Right lung (tissue), 5 donors: ENCODE data around the gene SLC9A8. TPM values are rescaled to one million over a fixed set of nuclear protein-coding genes. Genes with fewer than 3 reads are reported as not detected.

Experiments
- DNase-seq, 2 donors: peaks; one replicate each; pipeline ENCODE4 v3.0.0-alpha.2; 2013
- polyA plus RNA-seq, 5 donors: library from polyadenylated mRNA; unstranded; fragments of 120-200 nt; gene quantifications; one replicate each; pipeline versions ENCODE4 v1.2.1 to v1.2.3, GENCODE V29; 2013; ENCODE audit warnings: inconsistent platforms in 1 of 5, low replicate concordance in 1 of 5; ENCODE audit not compliant: insufficient read length in 5 of 5, insufficient read depth in 1 of 5

SLC9A8 gene
- polyA plus RNA-seq, 5 donors = 7.4 to 9.2 (median 8.0) TPM

GRCh38 chr20:49811825-49812506 is 662 bp upstream of the SLC9A8 start:
- no peak for DNase-seq

DNA sequence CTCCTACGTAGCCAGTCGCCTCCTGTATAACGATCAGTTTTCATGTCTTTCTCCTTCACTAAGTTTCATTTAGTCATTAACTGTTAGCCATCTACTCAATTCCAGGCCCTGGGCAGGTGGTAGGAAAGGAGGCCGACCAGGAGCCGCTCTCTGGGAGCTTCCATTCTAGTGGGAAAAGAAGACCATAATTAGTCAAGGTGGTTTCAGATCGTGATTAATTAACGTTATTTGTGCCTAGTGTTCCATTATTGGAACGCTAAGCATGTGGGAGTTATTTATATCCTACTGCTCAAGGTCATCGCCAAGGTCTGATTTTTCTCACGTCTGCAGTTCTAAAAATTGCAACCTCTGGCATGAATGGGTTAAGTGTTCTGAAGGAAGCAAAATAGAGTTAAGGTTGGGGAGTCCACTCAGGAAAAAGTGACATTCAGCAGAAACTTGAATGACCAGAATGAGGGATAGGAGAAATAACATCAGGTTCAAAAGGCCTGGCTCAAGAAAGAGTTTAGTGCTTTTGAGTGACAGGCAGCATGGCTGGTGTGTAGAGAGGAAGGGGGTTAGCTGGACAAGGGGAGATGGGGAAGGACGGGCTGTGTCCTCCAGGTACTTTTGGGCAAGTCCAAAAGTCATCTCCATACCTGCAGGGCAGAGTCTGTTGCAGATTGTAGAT is 812 bp downstream of the SLC9A8 start:
- no peak for DNase-seq

DNA sequence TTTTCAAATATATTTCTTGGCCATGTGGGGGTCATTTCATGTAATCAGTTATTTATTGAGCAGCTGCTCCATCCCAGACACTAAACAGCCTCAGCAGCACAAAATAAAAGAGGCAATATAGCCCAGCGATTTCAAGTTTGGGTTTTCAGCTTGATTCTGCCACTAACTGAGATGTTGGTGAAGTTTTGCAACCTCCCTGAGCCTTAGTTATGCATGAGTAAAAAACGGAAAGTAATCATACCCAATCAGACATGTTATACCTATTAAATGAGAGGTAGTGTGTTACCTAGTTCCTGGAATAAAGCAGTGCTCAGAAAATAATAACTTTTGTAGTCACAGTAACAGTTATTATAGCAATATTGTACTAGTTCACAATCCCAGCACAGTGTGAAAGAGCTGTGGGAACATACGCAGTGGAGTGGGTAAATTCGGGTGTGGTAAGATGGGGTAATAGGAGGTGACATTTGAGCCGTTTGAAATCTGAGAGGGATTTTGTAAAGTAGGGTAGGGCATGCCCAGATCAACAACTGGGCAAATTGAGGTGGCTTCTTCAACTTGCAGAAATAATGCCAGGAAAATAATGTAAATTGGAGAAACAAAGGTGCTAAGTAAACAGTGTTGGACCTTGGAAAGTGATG is 1.5 kb downstream of the SLC9A8 start:
- DNase-seq = no peak

GRCh38 chr20:49818816-49819215 is 6.2 kb downstream of the SLC9A8 start:
- DNase-seq = no peak

GRCh38 chr20:49819702-49820101 is 7.1 kb downstream of the SLC9A8 start:
- DNase-seq = no peak

GRCh38 chr20:49821381-49821780 is 8.8 kb downstream of the SLC9A8 start:
- DNase-seq = no peak

- DNase-seq = peak; percentile 47 to 48
Observed at GRCh38 chr20:49821870-49822331, 9.3 kb downstream of the SLC9A8 start.

DNA sequence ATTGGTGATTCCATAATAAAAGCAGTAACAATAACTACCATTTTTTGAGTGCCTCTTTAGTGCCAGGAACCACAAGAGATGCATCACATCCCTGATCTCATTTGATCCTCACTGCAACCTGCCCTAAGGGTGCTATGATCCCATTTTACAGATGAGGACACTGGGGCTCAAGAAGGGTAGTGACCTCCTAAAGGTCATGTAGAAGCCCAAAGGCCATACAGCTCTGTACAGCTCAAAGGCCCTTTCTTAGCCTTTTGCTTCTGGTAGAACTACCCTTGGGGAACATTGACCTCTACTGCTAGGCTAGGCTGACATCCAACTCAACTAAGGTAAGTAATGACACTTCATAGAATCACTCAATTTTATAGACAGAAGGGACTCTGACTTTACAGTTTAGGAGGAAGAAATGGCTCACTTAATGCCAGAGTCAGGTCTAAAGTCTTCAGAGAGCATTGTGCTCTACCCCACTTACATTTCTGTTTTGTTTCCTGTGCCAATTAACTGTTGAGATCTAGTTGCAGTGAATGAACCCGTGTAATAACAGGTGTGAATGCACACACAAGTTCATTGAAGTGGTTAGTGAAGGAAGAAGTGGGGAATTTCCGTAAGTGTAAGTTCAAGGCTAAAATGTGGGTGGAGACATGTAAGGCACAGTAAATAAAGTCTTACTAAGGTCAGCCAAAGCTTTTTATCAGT is 10.7 kb downstream of the SLC9A8 start:
- DNase-seq = no peak

DNA sequence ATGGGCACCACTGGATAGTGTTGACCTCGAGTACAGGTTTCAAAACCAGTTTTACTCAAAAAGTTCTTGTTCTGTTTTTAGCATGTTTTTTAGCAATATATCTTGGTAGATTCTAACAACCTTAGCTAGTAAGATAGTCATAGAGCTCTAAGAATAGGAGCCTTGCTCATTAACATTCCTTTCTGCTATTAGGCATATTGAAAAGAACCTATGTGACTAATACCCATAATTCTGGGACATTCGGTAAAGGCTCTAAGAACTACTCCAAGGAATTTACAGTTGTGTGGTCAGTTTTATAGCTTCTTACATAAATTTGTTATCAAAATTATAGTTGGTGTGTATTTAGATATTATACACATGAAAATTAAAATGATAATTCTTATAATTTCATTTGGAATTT is 11.6 kb downstream of the SLC9A8 start:
- no peak for DNase-seq

DNA sequence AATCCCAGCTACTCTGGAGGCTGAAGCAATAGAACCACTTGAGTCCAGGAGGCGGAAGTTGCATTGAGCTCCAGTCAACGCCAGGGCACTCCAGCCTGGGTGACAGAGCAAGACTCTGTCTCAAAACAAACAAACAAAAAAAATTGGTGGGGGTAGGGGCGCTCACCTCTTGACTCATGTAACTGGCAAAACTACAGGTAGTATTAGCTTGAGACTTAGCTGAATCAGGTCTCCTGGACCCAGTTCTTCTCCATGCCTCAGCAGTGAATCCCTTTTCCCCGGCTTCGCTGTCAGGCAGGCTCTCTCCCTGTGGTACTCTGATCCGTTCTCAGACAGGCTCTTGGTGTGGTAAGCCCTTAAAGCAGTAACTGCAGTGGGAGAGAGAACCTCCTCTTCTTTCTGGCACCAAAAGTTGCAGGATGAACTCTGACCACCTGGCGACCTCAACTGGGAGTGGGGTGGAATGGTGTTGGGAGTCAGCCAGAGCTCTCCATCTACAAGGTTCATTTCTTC is 12.9 kb downstream of the SLC9A8 start:
- no peak for DNase-seq

DNA sequence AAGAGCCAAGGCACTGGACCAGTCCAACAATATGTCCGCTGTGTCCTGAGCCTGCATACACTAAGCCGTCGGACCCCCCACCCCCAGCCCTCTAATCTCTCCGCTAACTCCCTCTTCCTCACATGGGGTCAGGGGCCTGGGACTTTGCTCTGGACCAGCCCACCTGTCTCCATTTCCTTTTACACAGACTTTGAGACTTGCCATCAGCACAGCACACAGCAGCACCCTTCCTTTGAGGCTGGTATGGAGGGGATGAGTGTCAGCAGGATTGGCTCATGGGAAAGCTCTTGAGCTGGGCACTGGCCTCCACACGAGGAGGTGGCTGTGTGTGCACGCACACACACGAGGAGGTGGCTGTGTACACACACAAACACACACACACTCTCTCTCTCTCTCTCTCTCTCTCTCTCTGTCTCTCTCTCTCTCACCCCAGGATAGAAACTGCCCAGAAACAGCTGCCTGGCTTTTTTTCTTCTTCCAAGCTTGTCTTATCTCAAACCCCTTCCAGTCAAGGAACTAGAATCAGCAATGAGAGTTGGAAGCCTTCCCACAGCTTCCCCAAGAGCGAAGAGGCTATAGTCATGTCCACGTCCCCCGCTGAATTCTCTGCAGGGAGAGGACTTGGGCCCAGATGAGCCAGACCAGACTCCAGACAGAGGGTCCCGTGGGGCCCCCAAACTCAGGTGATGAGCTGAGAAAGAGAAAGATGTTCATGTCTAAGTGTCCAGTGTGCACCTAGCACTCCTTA is 18.6 kb downstream of the SLC9A8 start:
- DNase-seq = no peak

DNA sequence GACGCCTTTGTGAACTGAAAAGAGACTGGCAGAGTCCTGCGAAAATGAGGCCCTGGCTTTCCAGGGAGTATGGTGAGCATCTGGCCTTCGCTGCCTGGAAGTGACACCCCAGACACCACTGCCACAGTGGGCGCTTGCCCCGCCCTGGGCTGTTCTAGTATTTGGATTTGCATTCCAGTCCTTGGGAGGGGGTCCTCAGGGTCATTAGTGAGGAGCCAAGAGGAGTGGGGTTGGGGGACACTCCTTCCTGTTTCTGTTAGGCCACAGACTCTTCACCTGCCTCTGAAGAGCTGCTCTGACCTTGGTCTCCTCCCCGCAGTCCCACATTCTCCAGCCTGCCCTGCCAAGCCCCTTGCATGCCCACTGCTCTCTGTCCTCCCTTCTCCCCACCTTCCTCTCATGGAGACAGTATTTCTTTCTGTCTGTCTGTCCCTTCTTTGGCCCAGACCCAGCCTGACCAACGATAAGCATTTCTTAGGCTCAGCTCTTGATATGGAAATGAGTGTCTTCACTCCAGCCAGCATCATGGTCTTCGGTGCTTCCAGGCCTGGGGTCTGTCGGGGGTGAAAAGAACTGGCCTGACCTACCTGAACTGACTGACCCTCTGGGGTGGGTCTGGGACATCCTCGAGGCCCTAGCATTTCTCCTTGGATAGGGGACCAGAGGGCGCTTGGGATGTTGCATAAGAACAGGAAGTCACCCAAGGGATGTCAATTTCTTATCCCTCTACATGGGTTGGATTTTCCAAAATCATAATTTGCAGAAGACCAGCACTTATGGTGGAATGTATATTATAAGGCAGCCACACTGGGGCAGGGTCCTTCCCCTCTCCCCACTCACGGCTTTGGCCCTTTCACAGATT is 19.4 kb downstream of the SLC9A8 start:
- DNase-seq = no peak

- DNase-seq = no peak
Observed at GRCh38 chr20:49832632-49833327, 20.2 kb downstream of the SLC9A8 start.

DNA sequence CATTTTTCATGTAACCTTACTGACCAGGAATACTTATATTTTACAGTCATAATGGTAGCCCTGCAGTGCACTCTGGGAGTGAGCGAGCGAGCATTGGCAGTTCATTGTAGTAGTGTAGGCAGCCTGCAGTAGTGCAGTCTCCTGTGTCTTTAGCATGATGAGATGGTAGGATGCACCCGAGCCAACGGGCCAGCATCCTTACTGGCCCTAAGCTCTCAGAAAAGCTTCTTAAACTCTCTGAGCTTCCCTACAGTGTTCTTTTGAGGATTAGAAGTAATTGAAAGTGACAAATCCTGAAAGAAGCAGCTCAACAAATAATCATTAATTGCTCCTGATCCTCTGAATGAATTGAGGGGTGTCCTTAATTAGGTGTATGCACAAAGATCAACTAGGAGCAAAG is 20.9 kb downstream of the SLC9A8 start:
- DNase-seq = no peak

GRCh38 chr20:49835031-49835430 is 22.4 kb downstream of the SLC9A8 start:
- no peak for DNase-seq

DNA sequence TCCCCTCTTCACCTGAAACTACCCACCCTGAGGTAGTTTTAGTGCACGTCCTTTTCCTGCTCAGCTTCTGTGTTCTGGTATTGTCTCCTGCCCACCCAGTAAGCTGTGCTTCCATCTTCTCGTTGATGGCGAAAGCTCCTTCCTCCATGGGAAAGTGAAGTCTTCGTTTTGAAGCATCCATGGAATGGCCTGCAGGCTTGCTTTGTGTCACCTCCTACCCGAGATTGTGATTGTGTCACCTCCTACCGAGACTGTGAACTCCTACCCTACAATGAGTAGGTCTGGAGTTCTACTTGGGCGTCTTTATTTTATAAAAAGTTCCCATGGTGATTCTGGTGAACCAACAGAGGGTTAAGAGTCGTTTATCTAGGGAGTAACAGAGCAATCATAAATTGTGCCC is 25.9 kb downstream of the SLC9A8 start:
- DNase-seq = no peak

- no peak for DNase-seq
Observed at GRCh38 chr20:49843139-49843538, 30.5 kb downstream of the SLC9A8 start.

DNA sequence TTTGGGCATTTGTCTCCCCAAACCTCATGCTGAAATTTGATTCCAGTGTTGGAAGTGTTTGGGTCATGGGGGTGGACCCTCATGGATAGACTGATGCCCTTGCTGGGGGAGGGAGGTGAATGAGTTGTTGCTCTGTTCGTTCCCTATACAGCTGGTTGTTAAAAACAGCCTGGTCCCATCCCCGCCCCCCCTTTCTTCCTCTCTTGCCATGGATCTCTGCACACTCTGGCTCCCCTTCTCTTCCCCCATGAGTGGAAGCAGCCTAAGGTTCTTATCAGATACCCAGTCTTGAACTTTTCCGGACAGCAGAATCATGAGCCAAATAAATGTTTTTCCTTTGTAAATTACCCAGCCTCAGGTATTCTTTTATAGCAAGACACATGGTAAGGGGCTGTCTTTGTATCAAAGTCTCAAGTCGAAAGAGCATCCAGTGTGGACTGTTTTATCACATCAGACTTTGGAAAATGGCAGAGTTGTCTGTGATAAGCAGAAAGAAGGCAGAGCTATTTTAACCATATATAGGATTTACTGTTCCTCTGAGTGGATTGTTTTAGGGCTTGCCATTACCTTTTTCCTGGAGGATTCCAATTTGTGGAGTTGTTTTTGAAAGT is 31.2 kb downstream of the SLC9A8 start:
- DNase-seq = no peak

DNA sequence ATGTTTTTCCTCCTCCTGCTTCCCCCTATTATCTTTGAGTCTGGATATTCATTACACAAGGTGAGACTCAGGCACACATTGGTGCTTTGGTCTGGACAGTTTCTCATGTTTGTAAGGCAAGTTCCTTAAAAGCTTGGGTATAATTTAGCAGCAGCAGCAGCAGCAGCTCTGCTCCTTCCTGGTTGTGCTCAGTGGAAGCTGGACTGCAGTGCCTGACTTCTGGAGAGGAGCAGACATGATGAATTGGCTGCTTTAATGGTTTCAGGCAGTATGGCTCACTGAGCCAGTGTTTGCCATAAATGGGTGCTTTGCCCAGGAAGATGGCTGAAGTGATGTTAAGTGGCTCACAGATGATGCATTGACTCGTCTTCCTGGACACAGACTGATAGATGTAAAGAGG is 32.4 kb downstream of the SLC9A8 start:
- DNase-seq = no peak
